ENCODE data around the gene SORCS3. TPM values are rescaled to one million over a fixed set of nuclear protein-coding genes. Genes with fewer than 3 reads are reported as not detected.

Gene SORCS3
- total and polyA plus RNA-seq, 10 of the 15 experiments (the other 5 are each of a cell fraction or from before 2014, with no cell fraction given), result 0.01 to 0.04 (median 0.02) TPM; not detected in 7

GRCh38 chr10:104591441-104591840 lies 49.6 kb upstream of the SORCS3 start:
- H3K27me3 ChIP-seq (replicated peaks in 1 of 2; ENCODE audit: control insufficient read depth in 2 of 2, insufficient read depth in 2 of 2, low read length in 1 of 2), result peaks cover 0 to 3% of the 10 kb centered on the region in 2 experiments; a peak in 3 of 4 replicates
- no peak for TF ChIP-seq CHD1 (IDR thresholded peaks at IDR 0.05; ENCODE audit: low read depth, low read length)
- no peak for TF ChIP-seq SMAD5 (IDR thresholded peaks at IDR 0.05; ENCODE audit: low read depth)
- no peak for TF ChIP-seq SREBF1 (IDR thresholded peaks at IDR 0.05; ENCODE audit: low read length)
- no peak for TF ChIP-seq RAD51 (IDR thresholded peaks at IDR 0.05)
- TF ChIP-seq RB1 (IDR thresholded peaks at IDR 0.05; ENCODE audit: borderline replicate concordance), result no peak
- no peak for TF ChIP-seq BHLHE40 (IDR thresholded peaks at IDR 0.05; ENCODE audit: borderline replicate concordance in 1 of 2, low read depth in 2 of 2, low read length in 1 of 2)
- no peak for TF ChIP-seq ATF7 (IDR thresholded peaks at IDR 0.05; ENCODE audit: low read depth)
- no peak for TF ChIP-seq BCL11A (IDR thresholded peaks at IDR 0.05; ENCODE audit: low read depth, low read length)
- no peak for TF ChIP-seq ZNF274 (IDR thresholded peaks at IDR 0.05; ENCODE audit: insufficient read depth, insufficient read length)
- TF ChIP-seq STAT3 (IDR thresholded peaks at IDR 0.05; ENCODE audit: low read depth, low read length), result no peak
- no peak for TF ChIP-seq FOS (IDR thresholded peaks at IDR 0.05; ENCODE audit: borderline replicate concordance, extremely low read depth, insufficient read length)
- no peak for TF ChIP-seq KAT2A (conservative IDR thresholded peaks at IDR 0.05; ENCODE audit: control insufficient read depth, low read depth, low read length)
- no peak for TF ChIP-seq BMI1 (IDR thresholded peaks at IDR 0.05; ENCODE audit: borderline replicate concordance)
- no peak for TF ChIP-seq CREM (IDR thresholded peaks at IDR 0.05; ENCODE audit: low read depth)
- no peak for TF ChIP-seq IRF4 (IDR thresholded peaks at IDR 0.05; ENCODE audit: low read depth, low read length)
- TF ChIP-seq NR2C1 (IDR thresholded peaks at IDR 0.05), result no peak
- no peak for TF ChIP-seq POU2F2 (IDR thresholded peaks at IDR 0.05; ENCODE audit: borderline replicate concordance, low read depth, low read length)
- TF ChIP-seq, protein P1, sequence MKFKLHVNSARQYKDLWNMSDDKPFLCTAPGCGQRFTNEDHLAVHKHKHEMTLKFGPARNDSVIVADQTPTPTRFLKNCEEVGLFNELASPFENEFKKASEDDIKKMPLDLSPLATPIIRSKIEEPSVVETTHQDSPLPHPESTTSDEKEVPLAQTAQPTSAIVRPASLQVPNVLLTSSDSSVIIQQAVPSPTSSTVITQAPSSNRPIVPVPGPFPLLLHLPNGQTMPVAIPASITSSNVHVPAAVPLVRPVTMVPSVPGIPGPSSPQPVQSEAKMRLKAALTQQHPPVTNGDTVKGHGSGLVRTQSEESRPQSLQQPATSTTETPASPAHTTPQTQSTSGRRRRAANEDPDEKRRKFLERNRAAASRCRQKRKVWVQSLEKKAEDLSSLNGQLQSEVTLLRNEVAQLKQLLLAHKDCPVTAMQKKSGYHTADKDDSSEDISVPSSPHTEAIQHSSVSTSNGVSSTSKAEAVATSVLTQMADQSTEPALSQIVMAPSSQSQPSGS (IDR thresholded peaks at IDR 0.05; ENCODE audit: low read length), result no peak
- no peak for TF ChIP-seq NFYB (IDR thresholded peaks at IDR 0.05; ENCODE audit: insufficient read depth, low read depth, low read length)
- TF ChIP-seq ZNF592 (IDR thresholded peaks at IDR 0.05), result no peak
- H4K20me1 ChIP-seq (ENCODE audit: control insufficient read depth, insufficient read depth), result no peaks in the 10 kb centered on the region
- CTCF ChIA-PET, result no interaction called here
- in situ Hi-C loops (cut with MboI), result no loop called here
- RAD21 ChIA-PET (ENCODE audit: unreplicated experiment), result no interaction called here
- H3K9ac ChIP-seq (ENCODE audit: control insufficient read depth, insufficient read depth, low read length), result no peak overlapping the region
- no TSS peak for BruUV-seq (replicated peaks)
- no peak overlapping the region for H3K4me3 ChIP-seq
- H3K27ac ChIP-seq (ENCODE audit: control insufficient read depth, insufficient read depth), result no peak overlapping the region
- H3K4me1 ChIP-seq (ENCODE audit: control insufficient read depth, insufficient read depth, low read length), result no peaks in the 10 kb centered on the region
- 6% methylated on average over 3 of the region's 3 CpGs for WGBS (ENCODE audit: insufficient coverage, insufficient replicate concordance, low lambda C conversion rate, missing lambda C conversion rate)
- no peaks in the 10 kb centered on the region for H3K36me3 ChIP-seq (ENCODE audit: control insufficient read depth in 2 of 2, insufficient read depth in 2 of 2, low read length in 1 of 2)
- FAIRE-seq (no peak), DNase-seq (ENCODE audit: low read depth, low spot score) (no peak), ATAC-seq (no peak)
- H3K79me2 ChIP-seq (ENCODE audit: control insufficient read depth, insufficient read depth, low read length), result no peaks in the 10 kb centered on the region
- no peaks in the 10 kb centered on the region for H3K9me3 ChIP-seq (replicated peaks; ENCODE audit: control insufficient read depth, insufficient read depth, low read length)
- H2AFZ ChIP-seq (ENCODE audit: control insufficient read depth, low read depth, low read length), result no peak overlapping the region
- POLR2A ChIA-PET, result no interaction called here
- SMC1A ChIA-PET (ENCODE audit: uncharacterized antibody, unreplicated experiment), result no interaction called here
- no peak overlapping the region for H3K4me2 ChIP-seq (ENCODE audit: control insufficient read depth, insufficient read depth)
- intact Hi-C loops (cut with micrococcal nuclease; ENCODE audit: unreplicated experiment), result no loop called here

Data from GM12878 (cell line).